ENCODE results near the gene CPT2. TPM values are rescaled to one million over a fixed set of nuclear protein-coding genes. Genes with fewer than 3 reads are reported as not detected.

The CPT2 gene
- total RNA-seq, 1 experiment from 2014 or later, result 16.6 TPM

GRCh38 chr1:53210954-53211353 lies 14.3 kb downstream of the CPT2 start:
- no peak for DNase-seq (ENCODE audit: extremely low read depth, low read depth)

- no peak for DNase-seq (ENCODE audit: extremely low read depth, low read depth)
These were observed 17.8 kb downstream of the CPT2 start for GRCh38 chr1:53214376-53214940.

GRCh38 chr1:53218201-53218600 lies 21.6 kb downstream of the CPT2 start:
- DNase-seq (ENCODE audit: extremely low read depth, low read depth), result no peak

GRCh38 chr1:53219711-53220110 lies 23.1 kb downstream of the CPT2 start:
- no peak for DNase-seq (ENCODE audit: extremely low read depth, low read depth)

- peak; percentile 79 for DNase-seq (ENCODE audit: extremely low read depth, low read depth)
These were observed 23.7 kb downstream of the CPT2 start, which contains the start of gene CZIB for GRCh38 chr1:53220171-53220961. Gene CZIB (minus strand): TSS chr1:53220634. CDS start chr1:53220575, 59 bp downstream.

GRCh38 chr1:53220962-53221286 lies 24.3 kb downstream of the CPT2 start:
- no peak for DNase-seq (ENCODE audit: extremely low read depth, low read depth)

GRCh38 chr1:53237638-53238037 lies 41.0 kb downstream of the CPT2 start:
- DNase-seq (ENCODE audit: extremely low read depth, low read depth), result no peak

- peak; percentile 91 for DNase-seq (ENCODE audit: extremely low read depth, low read depth)
These were observed 41.9 kb downstream of the CPT2 start, which contains the start of gene MAGOH for GRCh38 chr1:53238197-53239155. Gene MAGOH (minus strand): TSS chr1:53238518. CDS start chr1:53238448, 70 bp downstream.

- no peak for DNase-seq (ENCODE audit: extremely low read depth, low read depth)
These were observed 45.2 kb downstream of the CPT2 start for GRCh38 chr1:53241828-53242227.

- no peak for DNase-seq (ENCODE audit: extremely low read depth, low read depth)
These were observed 45.8 kb downstream of the CPT2 start for GRCh38 chr1:53242381-53242780.

GRCh38 chr1:53244141-53244540 lies 47.5 kb downstream of the CPT2 start:
- no peak for DNase-seq (ENCODE audit: extremely low read depth, low read depth)

GRCh38 chr1:53246261-53247134 lies 49.9 kb downstream of the CPT2 start:
- DNase-seq (ENCODE audit: extremely low read depth, low read depth), result no peak

GRCh38 chr1:53249706-53250105 lies 53.1 kb downstream of the CPT2 start:
- DNase-seq (ENCODE audit: extremely low read depth, low read depth), result no peak

- no peak for DNase-seq (ENCODE audit: extremely low read depth, low read depth)
These were observed 53.7 kb downstream of the CPT2 start for GRCh38 chr1:53250325-53250724.

GRCh38 chr1:53254011-53254640 lies 57.5 kb downstream of the CPT2 start:
- no peak for DNase-seq (ENCODE audit: extremely low read depth, low read depth)

GRCh38 chr1:53255031-53255430 lies 58.4 kb downstream of the CPT2 start:
- DNase-seq (ENCODE audit: extremely low read depth, low read depth), result no peak

GRCh38 chr1:53256511-53257453 lies 60.2 kb downstream of the CPT2 start:
- DNase-seq (ENCODE audit: extremely low read depth, low read depth), result no peak

GRCh38 chr1:53257454-53258081 lies 60.9 kb downstream of the CPT2 start:
- DNase-seq (ENCODE audit: extremely low read depth, low read depth), result no peak
